Panc1 (cell line): Measurements from ENCODE around the gene ALG10B. TPM values are rescaled to one million over a fixed set of nuclear protein-coding genes. Genes with fewer than 3 reads are reported as not detected.
"Not testable (repeated sequence)": the region's sequence is repeated elsewhere in the genome, so short reads cannot be mapped to it uniquely, and the experiment has no call there.

Experiments
- ATAC-seq: fragments of 200-7000 bp; cut with Tn5 transposase; 2 replicates; pipeline ENCODE4 v1.9.1; 2020; ENCODE audit warnings: mild to moderate bottlenecking, moderate library complexity
- BruUV-seq: library from RNA; stranded (reverse); fragments of 400-500 nt; replicated peaks from 2 replicates; lab custom pipeline; 2021; lab: Mats Ljungman, UMichigan
- CTCF ChIA-PET: fragments of 300-600 bp; sonication (Branson Sonifier 250); formaldehyde crosslinking; loops from one replicate; lab custom pipeline; 2022; ENCODE audit warnings: antibody characterized with exemption; lab: Charles Lee
- POLR2A ChIA-PET: fragments of 300-600 bp; sonication (Branson Sonifier 250); formaldehyde crosslinking; loops from one replicate; lab custom pipeline; 2022; ENCODE audit warnings: antibody characterized with exemption; lab: Charles Lee
- DNase-seq: peaks from one replicate; pipeline ENCODE4 v3.0.0-alpha.2; 2010; ENCODE audit warnings: low read depth, low spot score
- H3K27ac ChIP-seq: 2 replicates; pipeline ENCODE4 v1.5.1; 2011; ENCODE audit warnings: mild to moderate bottlenecking, low read length, inconsistent platforms
- H3K27me3 ChIP-seq: fragments of 200-500 bp; sonication (Bioruptor generic); 2 replicates; pipeline ENCODE4 v1.6.0; 2014; ENCODE audit warnings: low read length, inconsistent platforms; ENCODE audit not compliant: control insufficient read depth, insufficient read depth
- H3K36me3 ChIP-seq: fragments of 200-500 bp; sonication (Bioruptor generic); 2 replicates; pipeline ENCODE4 v1.5.1; 2014; ENCODE audit warnings: inconsistent platforms, mild to moderate bottlenecking, low read length, moderate library complexity; ENCODE audit not compliant: control insufficient read depth, insufficient read depth
- H3K4me1 ChIP-seq: 2 replicates; pipeline ENCODE4 v1.5.1; 2011; ENCODE audit warnings: inconsistent platforms, mild to moderate bottlenecking, low read length, moderate library complexity; ENCODE audit not compliant: control insufficient read depth, insufficient read depth
- H3K4me3 ChIP-seq, 2 experiments: 2 replicates each; pipeline ENCODE4 v1.5.1; 2011 to 2012; ENCODE audit warnings: low read depth in 2 of 2, low read length in 2 of 2, mild to moderate bottlenecking in 2 of 2, inconsistent platforms in 1 of 2, moderate library complexity in 1 of 2
- H3K9me3 ChIP-seq: fragments of 200-500 bp; sonication (Bioruptor generic); 2 replicates; pipeline ENCODE4 v1.5.1; 2014; ENCODE audit warnings: low read depth, mild to moderate bottlenecking, inconsistent platforms, low read length, moderate library complexity; ENCODE audit not compliant: control insufficient read depth, insufficient read depth
- POLR2AphosphoS5 ChIP-seq: IDR thresholded peaks from 2 replicates; pipeline ENCODE4 v1.6.1; 2012; ENCODE audit warnings: mild to moderate bottlenecking, low read depth, low read length, moderate library complexity
- SIN3A ChIP-seq: IDR thresholded peaks from 2 replicates; pipeline ENCODE4 v1.6.1; 2012; ENCODE audit warnings: low read depth, mild to moderate bottlenecking, low read length, moderate library complexity, borderline replicate concordance; ENCODE audit not compliant: insufficient read depth
- TCF7L2 ChIP-seq: IDR thresholded peaks from 2 replicates; pipeline ENCODE4 v1.6.1; 2011; ENCODE audit warnings: mild to moderate bottlenecking, low read depth, low read length, inconsistent platforms
- in situ Hi-C: cut with HindIII; loops from 2 replicates; pipeline ENCODE4 v1.10.0; 2016; ENCODE audit warnings: low sequenced_read_pairs, low pct_unique_long_range_greater_than_20kb
- intact Hi-C: fragments of 100-400 bp; cut with micrococcal nuclease; formaldehyde crosslinking; loops from one replicate; pipeline ENCODE4 v1.10.0; 2022; ENCODE audit not compliant: unreplicated experiment
- total RNA-seq: library from RNA; stranded (reverse); gene quantifications from one replicate; pipeline ENCODE4 v1.2.1, GENCODE V29; 2021; ENCODE audit not compliant: unreplicated experiment
- TF ChIP-seq, protein P1 (sequence below), 2 experiments: IDR thresholded peaks; 2 replicates each; pipeline ENCODE4 v1.6.1; 2011 to 2012; ENCODE audit warnings: low read depth in 2 of 2, control low read depth in 1 of 2, low read length in 1 of 2, mild to moderate bottlenecking in 1 of 2, moderate library complexity in 1 of 2; ENCODE audit not compliant: insufficient read depth in 1 of 2
- TF ChIP-seq, protein P2 (sequence below): fragments of 450-650 bp; IDR thresholded peaks from 2 replicates; pipeline ENCODE4 v1.5.1; 2017; ENCODE audit warnings: mild to moderate bottlenecking

ALG10B gene
- total RNA-seq, 1 experiment from 2014 or later, result 7.2 TPM

DNA sequence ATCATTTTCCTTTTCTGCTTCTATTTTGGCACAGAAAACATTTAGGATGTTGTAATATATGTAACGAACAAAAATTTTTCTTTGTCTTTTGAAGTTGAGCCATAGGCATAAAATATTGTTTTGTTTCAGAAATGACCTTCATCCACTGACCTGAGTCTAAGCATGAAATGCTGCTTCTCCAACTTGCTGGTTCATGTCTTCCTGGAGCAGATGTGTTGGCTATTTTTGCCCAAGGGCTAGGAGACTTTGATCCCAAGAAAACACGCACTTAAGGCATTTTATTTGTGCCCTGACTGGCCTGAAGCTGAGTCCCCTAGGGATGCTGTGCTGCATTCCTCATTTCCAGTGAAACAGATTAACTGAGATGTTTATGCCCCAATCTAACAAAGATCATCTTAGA lies 27.2 kb upstream of the ALG10B start:
- H3K27ac ChIP-seq, result no peak overlapping the region
- POLR2A ChIA-PET, result no interaction called here
- intact Hi-C loops (no loop called here), in situ Hi-C loops (no loop called here)
- no peak for TF ChIP-seq SIN3A
- TF ChIP-seq, protein P1, sequence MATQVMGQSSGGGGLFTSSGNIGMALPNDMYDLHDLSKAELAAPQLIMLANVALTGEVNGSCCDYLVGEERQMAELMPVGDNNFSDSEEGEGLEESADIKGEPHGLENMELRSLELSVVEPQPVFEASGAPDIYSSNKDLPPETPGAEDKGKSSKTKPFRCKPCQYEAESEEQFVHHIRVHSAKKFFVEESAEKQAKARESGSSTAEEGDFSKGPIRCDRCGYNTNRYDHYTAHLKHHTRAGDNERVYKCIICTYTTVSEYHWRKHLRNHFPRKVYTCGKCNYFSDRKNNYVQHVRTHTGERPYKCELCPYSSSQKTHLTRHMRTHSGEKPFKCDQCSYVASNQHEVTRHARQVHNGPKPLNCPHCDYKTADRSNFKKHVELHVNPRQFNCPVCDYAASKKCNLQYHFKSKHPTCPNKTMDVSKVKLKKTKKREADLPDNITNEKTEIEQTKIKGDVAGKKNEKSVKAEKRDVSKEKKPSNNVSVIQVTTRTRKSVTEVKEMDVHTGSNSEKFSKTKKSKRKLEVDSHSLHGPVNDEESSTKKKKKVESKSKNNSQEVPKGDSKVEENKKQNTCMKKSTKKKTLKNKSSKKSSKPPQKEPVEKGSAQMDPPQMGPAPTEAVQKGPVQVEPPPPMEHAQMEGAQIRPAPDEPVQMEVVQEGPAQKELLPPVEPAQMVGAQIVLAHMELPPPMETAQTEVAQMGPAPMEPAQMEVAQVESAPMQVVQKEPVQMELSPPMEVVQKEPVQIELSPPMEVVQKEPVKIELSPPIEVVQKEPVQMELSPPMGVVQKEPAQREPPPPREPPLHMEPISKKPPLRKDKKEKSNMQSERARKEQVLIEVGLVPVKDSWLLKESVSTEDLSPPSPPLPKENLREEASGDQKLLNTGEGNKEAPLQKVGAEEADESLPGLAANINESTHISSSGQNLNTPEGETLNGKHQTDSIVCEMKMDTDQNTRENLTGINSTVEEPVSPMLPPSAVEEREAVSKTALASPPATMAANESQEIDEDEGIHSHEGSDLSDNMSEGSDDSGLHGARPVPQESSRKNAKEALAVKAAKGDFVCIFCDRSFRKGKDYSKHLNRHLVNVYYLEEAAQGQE (IDR thresholded peaks at IDR 0.05; ENCODE audit: insufficient read depth in 1 of 2, low read depth in 2 of 2, low read length in 1 of 2), result no peak
- TF ChIP-seq, protein P2, sequence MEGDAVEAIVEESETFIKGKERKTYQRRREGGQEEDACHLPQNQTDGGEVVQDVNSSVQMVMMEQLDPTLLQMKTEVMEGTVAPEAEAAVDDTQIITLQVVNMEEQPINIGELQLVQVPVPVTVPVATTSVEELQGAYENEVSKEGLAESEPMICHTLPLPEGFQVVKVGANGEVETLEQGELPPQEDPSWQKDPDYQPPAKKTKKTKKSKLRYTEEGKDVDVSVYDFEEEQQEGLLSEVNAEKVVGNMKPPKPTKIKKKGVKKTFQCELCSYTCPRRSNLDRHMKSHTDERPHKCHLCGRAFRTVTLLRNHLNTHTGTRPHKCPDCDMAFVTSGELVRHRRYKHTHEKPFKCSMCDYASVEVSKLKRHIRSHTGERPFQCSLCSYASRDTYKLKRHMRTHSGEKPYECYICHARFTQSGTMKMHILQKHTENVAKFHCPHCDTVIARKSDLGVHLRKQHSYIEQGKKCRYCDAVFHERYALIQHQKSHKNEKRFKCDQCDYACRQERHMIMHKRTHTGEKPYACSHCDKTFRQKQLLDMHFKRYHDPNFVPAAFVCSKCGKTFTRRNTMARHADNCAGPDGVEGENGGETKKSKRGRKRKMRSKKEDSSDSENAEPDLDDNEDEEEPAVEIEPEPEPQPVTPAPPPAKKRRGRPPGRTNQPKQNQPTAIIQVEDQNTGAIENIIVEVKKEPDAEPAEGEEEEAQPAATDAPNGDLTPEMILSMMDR, result no peak
- no peak for TF ChIP-seq POLR2AphosphoS5
- TF ChIP-seq TCF7L2, result no peak
- DNase-seq (no peak), ATAC-seq (no peak)
- CTCF ChIA-PET, result no interaction called here
- no peaks in the 10 kb centered on the region for H3K36me3 ChIP-seq
- no peak overlapping the region for H3K4me3 ChIP-seq
- no peaks in the 10 kb centered on the region for H3K27me3 ChIP-seq
- H3K4me1 ChIP-seq, result no peaks in the 10 kb centered on the region
- no TSS peak for BruUV-seq
- no peaks in the 10 kb centered on the region for H3K9me3 ChIP-seq

DNA sequence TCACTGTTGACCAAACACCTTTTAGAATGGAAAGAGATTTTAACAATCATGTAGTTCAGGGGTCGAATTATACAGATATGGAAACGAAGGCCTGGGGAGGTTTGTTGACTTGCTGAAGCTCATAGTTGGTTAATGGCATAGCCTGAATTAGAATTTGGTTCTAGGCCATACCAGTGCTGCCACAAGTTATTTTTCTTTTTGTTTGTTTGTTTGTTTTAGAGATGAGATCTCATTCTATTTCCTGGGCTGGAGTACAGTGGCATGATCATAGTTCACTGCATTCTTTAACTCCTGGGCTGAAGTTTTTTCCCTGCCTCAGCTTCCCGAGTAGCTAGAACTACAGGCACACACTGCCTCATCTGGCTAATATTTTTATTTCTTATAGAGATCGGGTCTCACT lies 25.4 kb upstream of the ALG10B start:
- Histone ChIP-seq H3K9me3 (no peaks in the 10 kb centered on the region), H3K27me3 (no peaks in the 10 kb centered on the region), H3K4me3 (no peak overlapping the region), H3K27ac (no peak overlapping the region), H3K36me3 (no peaks in the 10 kb centered on the region), H3K4me1 (no peaks in the 10 kb centered on the region)
- CTCF ChIA-PET, result no interaction called here
- in situ Hi-C loops (no loop called here), intact Hi-C loops (no loop called here)
- no TSS peak for BruUV-seq
- peak; percentile 45 for DNase-seq
- POLR2A ChIA-PET, result no interaction called here
- ATAC-seq, result peak; percentile 91
- TF ChIP-seq, protein P2, result no peak
- TF ChIP-seq SIN3A (no peak), POLR2AphosphoS5 (no peak), TCF7L2 (no peak)
- TF ChIP-seq, protein P1 (IDR thresholded peaks at IDR 0.05; ENCODE audit: insufficient read depth in 1 of 2, low read depth in 2 of 2, low read length in 1 of 2), result no peak

DNA sequence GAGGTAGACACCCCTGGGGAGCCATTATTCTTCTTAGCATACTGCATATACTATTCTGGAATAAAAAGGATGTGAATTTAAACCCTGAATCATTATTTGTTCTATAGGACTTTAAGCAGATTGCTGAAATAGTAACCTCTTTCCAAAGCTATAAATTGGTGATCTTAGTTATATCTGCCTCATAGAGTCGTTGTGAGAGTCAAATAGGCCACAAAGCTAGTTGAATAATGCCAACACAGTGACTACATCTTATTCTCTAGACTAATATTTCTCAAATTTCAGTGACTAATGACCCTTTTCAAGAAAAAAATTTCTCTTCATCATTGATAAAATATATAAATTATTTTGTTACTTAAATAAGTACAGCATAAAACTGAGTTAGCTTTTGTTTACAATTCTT lies 13.6 kb upstream of the ALG10B start:
- POLR2A ChIA-PET, H3K9me3 ChIP-seq, in situ Hi-C loops, H3K27me3 ChIP-seq, H3K4me1 ChIP-seq, intact Hi-C loops, H3K27ac ChIP-seq, CTCF ChIA-PET, H3K36me3 ChIP-seq, H3K4me3 ChIP-seq, ATAC-seq, BruUV-seq, DNase-seq: not testable (repeated sequence)

DNA sequence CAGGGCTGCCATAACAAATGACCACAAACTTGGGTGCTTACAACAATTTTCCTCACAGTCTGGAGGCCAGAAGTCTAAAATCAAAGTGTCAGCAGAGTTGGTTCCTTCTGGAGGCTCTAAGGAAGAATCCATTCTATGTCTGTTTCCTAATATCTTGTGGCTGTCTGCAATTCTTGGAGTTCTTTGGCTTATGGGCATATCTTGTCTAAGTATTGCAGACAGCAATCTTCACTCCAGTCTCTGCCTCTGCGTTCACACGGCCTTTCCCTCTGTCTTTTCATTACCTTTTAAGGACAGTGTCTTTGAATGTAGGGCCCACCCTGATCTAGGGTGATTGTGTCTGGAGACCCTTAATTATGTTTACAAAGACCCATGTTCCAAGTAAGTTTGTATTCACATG lies 5.4 kb downstream of the ALG10B start:
- H3K4me3 ChIP-seq, in situ Hi-C loops, POLR2A ChIA-PET, BruUV-seq, H3K4me1 ChIP-seq, H3K36me3 ChIP-seq, H3K27ac ChIP-seq, DNase-seq, ATAC-seq, CTCF ChIA-PET, intact Hi-C loops, H3K27me3 ChIP-seq, H3K9me3 ChIP-seq: not testable (repeated sequence)
